Mammary epithelial cell (primary cell): ENCODE results near the gene SORL1-AS1.

Experiments
- EZH2 ChIP-seq: IDR thresholded peaks from 2 replicates; pipeline ENCODE4 v1.6.1; 2012; ENCODE audit warnings: low read length, inconsistent platforms, borderline replicate concordance
- TF ChIP-seq, protein P1 (sequence below), 2 donors: IDR thresholded peaks in 1 of 2; conservative IDR thresholded peaks in 1 of 2; 2 replicates each; pipeline ENCODE4 v1.5.1; 2011 to 2012; ENCODE audit warnings: inconsistent platforms in 2 of 2, low read length in 2 of 2, mild to moderate bottlenecking in 2 of 2, control low read depth in 1 of 2, low read depth in 1 of 2; ENCODE audit not compliant: insufficient read depth in 1 of 2; ENCODE audit errors: extremely low read depth in 1 of 2

DNA sequence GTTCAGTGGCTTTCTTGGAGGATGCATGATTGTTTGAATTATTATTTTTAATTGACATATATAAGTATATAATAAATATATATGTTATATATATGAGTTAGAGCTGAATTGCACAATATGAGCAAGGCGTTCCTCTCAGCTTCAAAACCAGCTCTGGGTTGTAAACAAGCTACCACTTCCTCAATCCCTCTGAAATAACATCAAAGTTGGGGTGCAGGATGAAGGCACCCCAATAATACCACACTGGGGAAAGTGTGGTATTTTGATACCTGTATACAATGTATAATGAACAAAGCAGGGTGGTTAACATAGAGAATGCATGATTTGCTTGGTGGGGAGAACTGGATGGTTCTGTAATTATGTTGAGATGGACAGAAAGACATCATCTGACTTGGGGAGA lies 2.4 kb downstream of the SORL1-AS1 start:
- TF ChIP-seq, protein P1, sequence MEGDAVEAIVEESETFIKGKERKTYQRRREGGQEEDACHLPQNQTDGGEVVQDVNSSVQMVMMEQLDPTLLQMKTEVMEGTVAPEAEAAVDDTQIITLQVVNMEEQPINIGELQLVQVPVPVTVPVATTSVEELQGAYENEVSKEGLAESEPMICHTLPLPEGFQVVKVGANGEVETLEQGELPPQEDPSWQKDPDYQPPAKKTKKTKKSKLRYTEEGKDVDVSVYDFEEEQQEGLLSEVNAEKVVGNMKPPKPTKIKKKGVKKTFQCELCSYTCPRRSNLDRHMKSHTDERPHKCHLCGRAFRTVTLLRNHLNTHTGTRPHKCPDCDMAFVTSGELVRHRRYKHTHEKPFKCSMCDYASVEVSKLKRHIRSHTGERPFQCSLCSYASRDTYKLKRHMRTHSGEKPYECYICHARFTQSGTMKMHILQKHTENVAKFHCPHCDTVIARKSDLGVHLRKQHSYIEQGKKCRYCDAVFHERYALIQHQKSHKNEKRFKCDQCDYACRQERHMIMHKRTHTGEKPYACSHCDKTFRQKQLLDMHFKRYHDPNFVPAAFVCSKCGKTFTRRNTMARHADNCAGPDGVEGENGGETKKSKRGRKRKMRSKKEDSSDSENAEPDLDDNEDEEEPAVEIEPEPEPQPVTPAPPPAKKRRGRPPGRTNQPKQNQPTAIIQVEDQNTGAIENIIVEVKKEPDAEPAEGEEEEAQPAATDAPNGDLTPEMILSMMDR (conservative IDR thresholded peaks at IDR 0.05 in 1 of 2, IDR thresholded peaks at IDR 0.05 in 1 of 2; ENCODE audit: extremely low read depth in 1 of 2, insufficient read depth in 1 of 2, low read depth in 1 of 2, low read length in 2 of 2): no peak
- TF ChIP-seq EZH2: no peak
